HG03066 (cell line): ENCODE measurements around the gene TMEM33.

Source experiments
- ATAC-seq: cut with Tn5 transposase; IDR thresholded peaks from one replicate; pipeline ENCODE4 v1.9.1; 2021; ENCODE audit warnings: low read depth; ENCODE audit not compliant: unreplicated experiment

Gene TMEM33

GRCh38 chr4:41992967-41993857 is 58.0 kb downstream of the TMEM33 start:
- no peak for ATAC-seq

GRCh38 chr4:41994461-41994985 is 59.3 kb downstream of the TMEM33 start:
- ATAC-seq, result no peak

- ATAC-seq, result no peak
Observed at GRCh38 chr4:41998019-41998418, 62.8 kb downstream of the TMEM33 start.

- no peak for ATAC-seq
Observed at GRCh38 chr4:41999321-41999720, 64.1 kb downstream of the TMEM33 start.

- ATAC-seq, result no peak
Observed at GRCh38 chr4:42008011-42008786, 73.0 kb downstream of the TMEM33 start.
